Astrocyte (in vitro differentiated cells and primary cell): ENCODE measurements around the gene SHROOM2. TPM values are rescaled to one million over a fixed set of nuclear protein-coding genes. Genes with fewer than 3 reads are reported as not detected.
A peak's percentile ranks its signal among the peaks of the same experiment; 100 is the strongest.

Source experiments
- DNase-seq: peaks from one replicate; pipeline ENCODE4 v3.0.0-alpha.2; 2010; ENCODE audit warnings: low read depth
- FAIRE-seq: peaks from 2 replicates; lab custom pipeline; 2011; peaks lifted over from hg19 to GRCh38; lab: Jason Lieb, UNC
- H2AFZ ChIP-seq: 2 replicates; pipeline ENCODE4 v1.6.0; 2012; ENCODE audit warnings: low read depth, low read length, inconsistent platforms
- H3K27ac ChIP-seq: 2 replicates; pipeline ENCODE4 v1.5.1; 2011; ENCODE audit warnings: low read depth, low read length, inconsistent platforms
- H3K27me3 ChIP-seq: 2 replicates; pipeline ENCODE4 v1.6.0; 2011; ENCODE audit warnings: low read length, inconsistent platforms; ENCODE audit not compliant: insufficient read depth
- H3K36me3 ChIP-seq: 2 replicates; pipeline ENCODE4 v1.5.1; 2011; ENCODE audit warnings: low read length, inconsistent platforms; ENCODE audit not compliant: insufficient read depth
- H3K4me1 ChIP-seq: 2 replicates; pipeline ENCODE4 v1.5.1; 2011; ENCODE audit warnings: low read length, inconsistent platforms; ENCODE audit not compliant: insufficient read depth
- H3K4me2 ChIP-seq: 2 replicates; pipeline ENCODE4 v1.6.0; 2012; ENCODE audit warnings: low read length, inconsistent platforms
- H3K4me3 ChIP-seq: 2 replicates; pipeline ENCODE4 v1.5.1; 2011; ENCODE audit warnings: low read depth, mild to moderate bottlenecking, low read length, inconsistent platforms; ENCODE audit not compliant: insufficient read depth
- H3K79me2 ChIP-seq: 2 replicates; pipeline ENCODE4 v1.6.0; 2012; ENCODE audit warnings: mild to moderate bottlenecking, low read length, inconsistent platforms; ENCODE audit not compliant: insufficient read depth
- H3K9ac ChIP-seq: 2 replicates; pipeline ENCODE4 v1.6.0; 2012; ENCODE audit warnings: mild to moderate bottlenecking, low read length, inconsistent platforms
- H3K9me3 ChIP-seq: 2 replicates; pipeline ENCODE4 v1.5.1; 2012; ENCODE audit warnings: low read depth, mild to moderate bottlenecking, low read length, inconsistent platforms; ENCODE audit not compliant: insufficient read depth
- H4K20me1 ChIP-seq: 2 replicates; pipeline ENCODE4 v1.6.0; 2012; ENCODE audit warnings: low read length, inconsistent platforms; ENCODE audit not compliant: insufficient read depth
- H3K27ac Mint-ChIP-seq: one replicate; pipeline ENCODE4 v1.8.0; 2021; ENCODE audit warnings: mild to moderate bottlenecking, mixed read lengths; ENCODE audit not compliant: unreplicated experiment
- H3K27me3 Mint-ChIP-seq: one replicate; pipeline ENCODE4 v1.8.0; 2021; ENCODE audit warnings: low read depth, mixed read lengths; ENCODE audit not compliant: unreplicated experiment
- H3K36me3 Mint-ChIP-seq: one replicate; pipeline ENCODE4 v1.8.0; 2021; ENCODE audit warnings: low read depth, mixed read lengths; ENCODE audit not compliant: unreplicated experiment
- H3K4me1 Mint-ChIP-seq: one replicate; pipeline ENCODE4 v1.8.0; 2021; ENCODE audit warnings: low read depth, mixed read lengths; ENCODE audit not compliant: unreplicated experiment
- H3K4me3 Mint-ChIP-seq: one replicate; pipeline ENCODE4 v1.8.0; 2021; ENCODE audit warnings: mild to moderate bottlenecking, moderate library complexity, mixed read lengths; ENCODE audit not compliant: unreplicated experiment
- H3K9me3 Mint-ChIP-seq: one replicate; pipeline ENCODE4 v1.8.0; 2021; ENCODE audit warnings: mild to moderate bottlenecking, mixed read lengths; ENCODE audit not compliant: unreplicated experiment
- CTCF ChIP-seq: IDR thresholded peaks from 2 replicates; pipeline ENCODE4 v1.5.1; 2011; ENCODE audit warnings: low read depth, mild to moderate bottlenecking, inconsistent platforms, low read length, moderate library complexity; ENCODE audit not compliant: insufficient read depth
- EZH2 ChIP-seq: IDR thresholded peaks from 2 replicates; pipeline ENCODE4 v1.6.1; 2012; ENCODE audit warnings: mild to moderate bottlenecking, low read length, inconsistent platforms; ENCODE audit not compliant: insufficient read depth
- total RNA-seq: library from RNA; stranded (reverse); gene quantifications from 2 replicates; pipeline ENCODE4 v1.2.1, GENCODE V29; 2021

The SHROOM2 gene
- total RNA-seq, 1 donor from 2014 or later, result 15.9 TPM

GRCh38 chrX:9786798-9787635 is 788 bp downstream of the SHROOM2 start:
- Histone ChIP-seq H3K4me2 (peak overlapping the region; percentile 72), H3K4me3 (peak overlapping the region; percentile 17), H3K9me3 (no peaks in the 10 kb centered on the region), H3K79me2 (no peaks in the 10 kb centered on the region), H3K9ac (no peak overlapping the region), H3K36me3 (no peaks in the 10 kb centered on the region), H3K27me3 (peaks cover 17% of the 10 kb centered on the region), H4K20me1 (no peaks in the 10 kb centered on the region), H3K27ac (no peak overlapping the region), H2AFZ (peak overlapping the region; percentile 52), H3K4me1 (no peaks in the 10 kb centered on the region)
- no peak for FAIRE-seq
- DNase-seq, result no peak
- Mint-ChIP-seq H3K27ac (peak overlapping the region; percentile 69), H3K9me3 (no peaks in the 10 kb centered on the region), H3K4me1 (peaks cover 13% of the 10 kb centered on the region), H3K36me3 (no peaks in the 10 kb centered on the region), H3K4me3 (peak overlapping the region; percentile 91), H3K27me3 (no peaks in the 10 kb centered on the region)
- TF ChIP-seq CTCF (no peak), EZH2 (no peak)

- no peaks in the 10 kb centered on the region for H4K20me1 ChIP-seq
- Mint-ChIP-seq H3K27ac (peak overlapping the region; percentile 50), H3K27me3 (no peaks in the 10 kb centered on the region), H3K4me3 (peak overlapping the region; percentile 91), H3K4me1 (peaks cover 13% of the 10 kb centered on the region), H3K9me3 (no peaks in the 10 kb centered on the region), H3K36me3 (no peaks in the 10 kb centered on the region)
- no peak overlapping the region for H3K4me2 ChIP-seq
- H3K9me3 ChIP-seq, result no peaks in the 10 kb centered on the region
- H3K9ac ChIP-seq, result no peak overlapping the region
- no peaks in the 10 kb centered on the region for H3K36me3 ChIP-seq
- FAIRE-seq, result no peak
- H3K27me3 ChIP-seq, result peaks cover 17% of the 10 kb centered on the region
- no peaks in the 10 kb centered on the region for H3K79me2 ChIP-seq
- H3K4me3 ChIP-seq, result no peak overlapping the region
- H3K4me1 ChIP-seq, result no peaks in the 10 kb centered on the region
- H3K27ac ChIP-seq, result no peak overlapping the region
- no peak for DNase-seq
- TF ChIP-seq CTCF (no peak), EZH2 (no peak)
- no peak overlapping the region for H2AFZ ChIP-seq
Observed at GRCh38 chrX:9788911-9789310, 2.7 kb downstream of the SHROOM2 start.

GRCh38 chrX:9789555-9789954 is 3.3 kb downstream of the SHROOM2 start:
- H3K4me2 ChIP-seq, result no peak overlapping the region
- no peaks in the 10 kb centered on the region for H3K36me3 ChIP-seq
- no peaks in the 10 kb centered on the region for H3K79me2 ChIP-seq
- no peak overlapping the region for H2AFZ ChIP-seq
- H3K27ac ChIP-seq, result no peak overlapping the region
- Mint-ChIP-seq H3K4me1 (peaks cover 13% of the 10 kb centered on the region), H3K27me3 (no peaks in the 10 kb centered on the region), H3K36me3 (no peaks in the 10 kb centered on the region), H3K4me3 (peak overlapping the region; percentile 91), H3K27ac (peak overlapping the region; percentile 50), H3K9me3 (no peaks in the 10 kb centered on the region)
- no peak for DNase-seq
- H3K4me3 ChIP-seq, result no peak overlapping the region
- no peaks in the 10 kb centered on the region for H3K9me3 ChIP-seq
- TF ChIP-seq EZH2 (no peak), CTCF (no peak)
- H3K27me3 ChIP-seq, result peaks cover 16% of the 10 kb centered on the region
- no peaks in the 10 kb centered on the region for H3K4me1 ChIP-seq
- no peak for FAIRE-seq
- H4K20me1 ChIP-seq, result no peaks in the 10 kb centered on the region
- no peak overlapping the region for H3K9ac ChIP-seq
